ENCODE data around the gene SMTN. TPM values are rescaled to one million over a fixed set of nuclear protein-coding genes. Genes with fewer than 3 reads are reported as not detected.
"Not testable (repeated sequence)": the region's sequence is repeated elsewhere in the genome, so short reads cannot be mapped to it uniquely, and the experiment has no call there.

Gene SMTN
- total RNA-seq, 1 donor from 2014 or later, result 27.0 TPM

DNA sequence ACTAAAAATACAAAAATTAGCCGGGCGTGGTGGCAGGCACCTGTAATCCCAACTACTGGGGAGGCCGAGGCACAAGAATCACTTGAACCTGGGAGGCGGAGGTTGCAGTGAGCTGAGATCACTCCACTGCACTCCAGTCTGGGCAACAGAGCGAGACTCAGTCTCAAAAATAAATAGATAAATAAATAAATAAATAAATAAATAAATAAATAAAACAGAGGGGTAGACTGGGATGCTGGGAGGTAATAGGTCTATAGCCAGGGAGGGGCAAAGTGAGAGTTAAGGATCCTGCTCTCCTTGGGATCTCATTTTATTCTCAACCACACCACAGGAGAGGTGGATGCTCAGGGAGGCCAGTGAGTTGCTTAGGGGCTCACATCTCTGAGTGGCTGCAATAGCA lies 16.4 kb downstream of the SMTN start:
- H3K4me1 Mint-ChIP-seq (ENCODE audit: low read depth); H3K27ac Mint-ChIP-seq; H3K27me3 Mint-ChIP-seq (ENCODE audit: low read depth); DNase-seq (ENCODE audit: low spot score); H3K4me3 Mint-ChIP-seq (ENCODE audit: low read depth); intact Hi-C loops (cut with micrococcal nuclease); H3K9me3 Mint-ChIP-seq: not testable (repeated sequence)
- peaks cover 10% of the 10 kb centered on the region for H3K36me3 Mint-ChIP-seq (ENCODE audit: low read depth)

- peaks cover 10% of the 10 kb centered on the region for H3K36me3 Mint-ChIP-seq (ENCODE audit: low read depth)
- H3K9me3 Mint-ChIP-seq, result no peaks in the 10 kb centered on the region
- no peak for DNase-seq (ENCODE audit: low spot score)
- intact Hi-C loops (cut with micrococcal nuclease), result no loop called here
- no peak overlapping the region for H3K27ac Mint-ChIP-seq
- no peaks in the 10 kb centered on the region for H3K4me1 Mint-ChIP-seq (ENCODE audit: low read depth)
- H3K4me3 Mint-ChIP-seq (ENCODE audit: low read depth), result no peak overlapping the region
- no peaks in the 10 kb centered on the region for H3K27me3 Mint-ChIP-seq (ENCODE audit: low read depth)
Observed at GRCh38 chr22:31097941-31098631, 17.0 kb downstream of the SMTN start.

- Mint-ChIP-seq H3K9me3 (no peaks in the 10 kb centered on the region), H3K36me3 (ENCODE audit: low read depth) (peaks cover 10% of the 10 kb centered on the region), H3K27ac (no peak overlapping the region), H3K4me1 (ENCODE audit: low read depth) (no peaks in the 10 kb centered on the region), H3K27me3 (ENCODE audit: low read depth) (no peaks in the 10 kb centered on the region), H3K4me3 (ENCODE audit: low read depth) (no peak overlapping the region)
- DNase-seq (ENCODE audit: low spot score), result no peak
- intact Hi-C loops (cut with micrococcal nuclease), result no loop called here
Observed at GRCh38 chr22:31098632-31099110, 17.6 kb downstream of the SMTN start.

GRCh38 chr22:31099386-31099785 lies 18.3 kb downstream of the SMTN start:
- DNase-seq (ENCODE audit: low spot score), result no peak
- Mint-ChIP-seq H3K4me3 (ENCODE audit: low read depth) (no peak overlapping the region), H3K4me1 (ENCODE audit: low read depth) (no peaks in the 10 kb centered on the region), H3K9me3 (no peaks in the 10 kb centered on the region), H3K27me3 (ENCODE audit: low read depth) (no peaks in the 10 kb centered on the region), H3K27ac (no peak overlapping the region), H3K36me3 (ENCODE audit: low read depth) (peaks cover 10% of the 10 kb centered on the region)
- intact Hi-C loops (cut with micrococcal nuclease), result no loop called here

DNA sequence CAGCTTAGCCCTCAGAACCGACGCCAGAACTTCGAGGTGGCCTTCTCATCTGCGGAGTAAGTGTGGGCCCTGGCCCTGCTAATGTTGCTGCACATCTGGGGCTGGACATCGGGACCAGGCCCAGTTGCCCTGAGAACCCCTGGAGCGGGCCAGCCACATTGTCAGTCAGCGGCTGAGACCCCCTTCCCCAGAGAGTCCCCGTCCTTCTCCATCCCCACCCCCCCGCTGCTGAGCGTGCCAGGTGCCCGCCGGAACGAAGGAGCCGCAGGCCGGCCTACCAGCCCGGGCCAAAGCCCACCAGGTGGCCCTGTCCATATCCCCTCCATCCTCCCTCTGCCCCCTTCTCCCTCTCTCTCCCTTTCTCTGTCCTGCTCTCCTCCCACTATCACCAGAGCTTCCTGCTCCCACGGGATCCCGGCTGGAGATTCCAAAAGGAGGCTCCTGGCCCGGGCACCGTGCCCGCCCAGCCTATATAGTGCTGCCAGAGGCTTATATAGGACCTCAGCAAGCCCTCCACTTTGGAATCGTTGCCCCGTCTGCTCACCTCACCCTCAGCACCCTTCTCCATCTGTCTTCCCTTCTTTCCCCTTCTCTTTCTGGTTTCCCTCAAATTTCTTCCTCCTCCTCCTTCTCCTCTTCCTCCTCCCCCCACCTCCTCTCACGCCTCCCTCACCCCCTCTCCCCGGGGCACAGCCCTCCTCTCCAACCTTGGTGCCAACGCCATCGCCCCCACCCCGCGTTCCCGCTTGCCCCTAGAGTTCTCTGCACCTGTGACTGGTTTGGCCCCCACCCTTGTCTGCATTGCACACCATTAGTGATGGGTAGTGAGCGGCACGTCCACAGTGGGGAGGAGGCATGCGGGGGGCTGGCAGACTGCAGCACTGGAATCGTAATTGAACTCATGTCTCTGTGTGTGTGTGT lies 19.0 kb downstream of the SMTN start:
- Mint-ChIP-seq H3K27ac (no peak overlapping the region), H3K27me3 (ENCODE audit: low read depth) (no peaks in the 10 kb centered on the region), H3K36me3 (ENCODE audit: low read depth) (peaks cover 10% of the 10 kb centered on the region), H3K4me1 (ENCODE audit: low read depth) (no peaks in the 10 kb centered on the region), H3K9me3 (no peaks in the 10 kb centered on the region), H3K4me3 (ENCODE audit: low read depth) (no peak overlapping the region)
- DNase-seq (ENCODE audit: low spot score), result no peak
- intact Hi-C loops (cut with micrococcal nuclease), result no loop called here

GRCh38 chr22:31100762-31101525 lies 19.8 kb downstream of the SMTN start:
- Mint-ChIP-seq H3K4me3 (ENCODE audit: low read depth) (no peak overlapping the region), H3K9me3 (no peaks in the 10 kb centered on the region), H3K36me3 (ENCODE audit: low read depth) (peaks cover 10% of the 10 kb centered on the region), H3K4me1 (ENCODE audit: low read depth) (no peaks in the 10 kb centered on the region), H3K27me3 (ENCODE audit: low read depth) (no peaks in the 10 kb centered on the region), H3K27ac (no peak overlapping the region)
- intact Hi-C loops (cut with micrococcal nuclease), result no loop called here
- no peak for DNase-seq (ENCODE audit: low spot score)

GRCh38 chr22:31102441-31103081 lies 21.4 kb downstream of the SMTN start:
- peaks cover under 1% of the 10 kb centered on the region for H3K27me3 Mint-ChIP-seq (ENCODE audit: low read depth)
- H3K4me1 Mint-ChIP-seq (ENCODE audit: low read depth), result peaks cover 7% of the 10 kb centered on the region
- intact Hi-C loops (cut with micrococcal nuclease), result no loop called here
- no peak overlapping the region for H3K4me3 Mint-ChIP-seq (ENCODE audit: low read depth)
- H3K36me3 Mint-ChIP-seq (ENCODE audit: low read depth), result peaks cover 6% of the 10 kb centered on the region
- no peak for DNase-seq (ENCODE audit: low spot score)
- H3K9me3 Mint-ChIP-seq, result no peaks in the 10 kb centered on the region
- no peak overlapping the region for H3K27ac Mint-ChIP-seq

DNA sequence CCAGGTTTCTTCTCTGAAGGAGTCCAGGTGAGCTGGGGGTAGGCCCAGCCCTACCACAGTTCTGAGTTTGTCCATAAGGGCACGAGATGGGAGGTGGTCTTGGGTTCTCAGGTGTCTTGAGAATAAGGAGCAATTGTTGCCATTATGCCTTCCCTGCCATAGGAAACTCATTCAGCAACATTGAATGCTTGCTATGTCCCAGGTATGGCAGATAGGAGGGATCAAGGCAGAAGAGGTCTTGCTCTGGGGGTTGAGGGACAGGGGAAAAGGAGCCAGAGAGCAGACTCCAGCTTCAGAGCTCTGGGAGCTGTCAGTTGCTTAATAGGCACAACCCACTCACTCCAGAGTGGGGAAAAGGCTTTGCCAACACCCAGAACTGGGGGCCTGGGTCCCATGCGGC lies 22.0 kb downstream of the SMTN start:
- Mint-ChIP-seq H3K4me1 (ENCODE audit: low read depth) (peaks cover 10% of the 10 kb centered on the region), H3K36me3 (ENCODE audit: low read depth) (peaks cover 6% of the 10 kb centered on the region), H3K4me3 (ENCODE audit: low read depth) (no peak overlapping the region), H3K9me3 (no peaks in the 10 kb centered on the region), H3K27me3 (ENCODE audit: low read depth) (peaks cover 3% of the 10 kb centered on the region), H3K27ac (no peak overlapping the region)
- DNase-seq (ENCODE audit: low spot score), result no peak
- intact Hi-C loops (cut with micrococcal nuclease), result no loop called here

GRCh38 chr22:31103899-31104694 lies 23.0 kb downstream of the SMTN start:
- no peak overlapping the region for H3K4me3 Mint-ChIP-seq (ENCODE audit: low read depth)
- peaks cover 10% of the 10 kb centered on the region for H3K4me1 Mint-ChIP-seq (ENCODE audit: low read depth)
- H3K27ac Mint-ChIP-seq, result no peak overlapping the region
- DNase-seq (ENCODE audit: low spot score), result no peak
- intact Hi-C loops (cut with micrococcal nuclease), result no loop called here
- peaks cover 3% of the 10 kb centered on the region for H3K36me3 Mint-ChIP-seq (ENCODE audit: low read depth)
- H3K9me3 Mint-ChIP-seq, result no peaks in the 10 kb centered on the region
- H3K27me3 Mint-ChIP-seq (ENCODE audit: low read depth), result peaks cover 3% of the 10 kb centered on the region

DNA sequence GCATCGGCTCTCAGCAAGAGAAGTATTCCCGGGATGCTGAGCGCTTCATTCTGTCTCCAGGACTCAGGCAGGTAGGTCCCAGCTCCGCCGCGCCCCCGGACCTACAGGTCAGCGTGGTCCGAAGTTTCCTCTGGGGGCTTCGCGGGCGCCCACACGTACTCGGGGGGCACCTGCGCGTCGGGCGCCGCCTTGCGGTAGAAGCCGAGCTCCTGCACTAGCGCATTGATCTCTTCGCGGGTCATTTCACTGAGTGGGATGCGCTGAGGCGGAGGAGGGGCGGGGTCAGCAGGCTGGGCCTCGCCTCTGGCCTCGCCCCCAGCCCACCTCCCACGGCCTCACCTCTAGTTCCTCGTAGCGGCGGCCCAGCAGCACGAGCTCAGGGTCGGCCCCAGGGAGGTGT lies 23.8 kb downstream of the SMTN start:
- Mint-ChIP-seq H3K27me3 (ENCODE audit: low read depth) (peaks cover 3% of the 10 kb centered on the region), H3K36me3 (ENCODE audit: low read depth) (peaks cover 3% of the 10 kb centered on the region), H3K4me3 (ENCODE audit: low read depth) (no peak overlapping the region), H3K4me1 (ENCODE audit: low read depth) (peaks cover 10% of the 10 kb centered on the region), H3K27ac (no peak overlapping the region), H3K9me3 (no peaks in the 10 kb centered on the region)
- intact Hi-C loops (cut with micrococcal nuclease), result loop anchor here (5.0 kb wide), 1 partner anchor 182 kb away; no protein-coding TSS in a partner anchor
- DNase-seq (ENCODE audit: low spot score), result no peak

- H3K27ac Mint-ChIP-seq, result no peak overlapping the region
- peaks cover 10% of the 10 kb centered on the region for H3K4me1 Mint-ChIP-seq (ENCODE audit: low read depth)
- H3K27me3 Mint-ChIP-seq (ENCODE audit: low read depth), result peaks cover 3% of the 10 kb centered on the region
- H3K9me3 Mint-ChIP-seq, result no peaks in the 10 kb centered on the region
- H3K4me3 Mint-ChIP-seq (ENCODE audit: low read depth), result no peak overlapping the region
- no peak for DNase-seq (ENCODE audit: low spot score)
- peaks cover 3% of the 10 kb centered on the region for H3K36me3 Mint-ChIP-seq (ENCODE audit: low read depth)
- intact Hi-C loops (cut with micrococcal nuclease), result loop anchor here (5.0 kb wide), 1 partner anchor 182 kb away; no protein-coding TSS in a partner anchor
Observed at GRCh38 chr22:31105282-31105929, 24.3 kb downstream of the SMTN start.
